ENCODE data around the gene PARD3. TPM values are rescaled to one million over a fixed set of nuclear protein-coding genes. Genes with fewer than 3 reads are reported as not detected.

PARD3 gene
- total RNA-seq, 4 donors from 2014 or later, result 150 to 172 (median 165) TPM

GRCh38 chr10:34134602-34135001 is 680.5 kb downstream of the PARD3 start:
- H3K4me3 ChIP-seq (ENCODE audit: low read depth, poor library complexity, severe bottlenecking), result no peak overlapping the region
- no peak for DNase-seq (ENCODE audit: low spot score in 2 of 2)
- intact Hi-C loops (cut with DNase I; ENCODE audit: low total_unique reads), result no loop called here
- TF ChIP-seq CTCF (IDR thresholded peaks at IDR 0.05) (no peak), POLR2A (IDR thresholded peaks at IDR 0.05) (no peak)
- 38 to 50% methylated on average over 1 of the region's 1 CpG for WGBS, 2 donors

- TF ChIP-seq POLR2A (IDR thresholded peaks at IDR 0.05) (no peak), CTCF (IDR thresholded peaks at IDR 0.05) (no peak)
- DNase-seq (ENCODE audit: low spot score in 2 of 2), result no peak
- 95 to 96% methylated on average over 5 of the region's 5 CpGs for WGBS, 2 donors
- intact Hi-C loops (cut with DNase I; ENCODE audit: low total_unique reads), result no loop called here
- no peak overlapping the region for H3K4me3 ChIP-seq (ENCODE audit: low read depth, poor library complexity, severe bottlenecking)
Measured at GRCh38 chr10:34133406-34133805, 681.7 kb downstream of the PARD3 start.

GRCh38 chr10:34131152-34131551 is 683.9 kb downstream of the PARD3 start:
- no peak for TF ChIP-seq CTCF (IDR thresholded peaks at IDR 0.05)
- TF ChIP-seq POLR2A (IDR thresholded peaks at IDR 0.05), result no peak
- intact Hi-C loops (cut with DNase I; ENCODE audit: low total_unique reads), result no loop called here
- DNase-seq (ENCODE audit: low spot score in 2 of 2), result no peak
- 83 to 90% methylated on average over 6 of the region's 6 CpGs for WGBS, 2 donors
- H3K4me3 ChIP-seq (ENCODE audit: low read depth, poor library complexity, severe bottlenecking), result no peak overlapping the region

- TF ChIP-seq POLR2A (IDR thresholded peaks at IDR 0.05), result no peak
- H3K4me3 ChIP-seq (ENCODE audit: low read depth, poor library complexity, severe bottlenecking), result no peak overlapping the region
- 93 to 96% methylated on average over 1 of the region's 1 CpG for WGBS, 2 donors
- intact Hi-C loops (cut with DNase I; ENCODE audit: low total_unique reads), result no loop called here
- no peak for DNase-seq (ENCODE audit: low spot score in 2 of 2)
Measured at GRCh38 chr10:34127676-34128075, 687.4 kb downstream of the PARD3 start.

GRCh38 chr10:34126371-34127151 is 688.5 kb downstream of the PARD3 start:
- 88 to 90% methylated on average over 1 of the region's 1 CpG for WGBS, 2 donors
- TF ChIP-seq CTCF (IDR thresholded peaks at IDR 0.05), result no peak
- DNase-seq (ENCODE audit: low spot score in 2 of 2), result no peak
- H3K4me3 ChIP-seq (ENCODE audit: low read depth, poor library complexity, severe bottlenecking), result no peak overlapping the region
- intact Hi-C loops (cut with DNase I; ENCODE audit: low total_unique reads), result no loop called here

- 53 to 56% methylated on average over 5 of the region's 5 CpGs for WGBS, 2 donors
- DNase-seq (ENCODE audit: low spot score in 2 of 2), result no peak
- TF ChIP-seq CTCF (IDR thresholded peaks at IDR 0.05) (no peak), POLR2A (IDR thresholded peaks at IDR 0.05) (no peak)
- H3K4me3 ChIP-seq (ENCODE audit: low read depth, poor library complexity, severe bottlenecking), result no peak overlapping the region
- intact Hi-C loops (cut with DNase I; ENCODE audit: low total_unique reads), result no loop called here
Measured at GRCh38 chr10:34125702-34126101, 689.4 kb downstream of the PARD3 start.
